Stimulated activated naive CD4-positive, alpha-beta T cell treated with Interleukin-2 at 50 U/mL for 16 hours (primary cell): ENCODE results near the gene STMP1.
"Not testable (repeated sequence)": the region's sequence is repeated elsewhere in the genome, so short reads cannot be mapped to it uniquely, and the experiment has no call there.

Experiments
- DNase-seq: peaks from one replicate; lab custom pipeline; 2025; lab: John Stamatoyannopoulos, UW

Gene STMP1

GRCh38 chr7:135665042-135665441 is 2.7 kb downstream of the STMP1 start:
- DNase-seq: no peak

- no peak for DNase-seq
These were observed 3.8 kb downstream of the STMP1 start for GRCh38 chr7:135666156-135666555.

DNA sequence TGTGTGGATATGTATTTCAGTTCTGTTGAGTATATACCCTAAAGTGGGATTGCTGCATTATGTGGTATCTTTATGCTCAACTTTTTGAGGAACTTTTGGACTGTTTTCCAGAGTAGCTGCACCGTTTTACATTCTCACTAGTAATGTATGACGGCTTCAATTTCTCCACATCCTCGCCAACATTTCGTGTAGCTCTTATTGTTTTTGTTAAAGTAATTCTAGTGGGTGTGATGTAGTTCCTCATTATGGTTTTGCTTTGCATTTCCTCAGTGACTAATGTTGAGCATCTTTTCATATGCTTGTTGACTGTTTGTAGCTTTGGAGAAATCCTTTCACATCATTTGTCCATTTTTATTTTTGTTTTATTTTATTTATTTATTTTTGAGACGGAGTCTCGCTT is 4.5 kb downstream of the STMP1 start:
- no peak for DNase-seq

DNA sequence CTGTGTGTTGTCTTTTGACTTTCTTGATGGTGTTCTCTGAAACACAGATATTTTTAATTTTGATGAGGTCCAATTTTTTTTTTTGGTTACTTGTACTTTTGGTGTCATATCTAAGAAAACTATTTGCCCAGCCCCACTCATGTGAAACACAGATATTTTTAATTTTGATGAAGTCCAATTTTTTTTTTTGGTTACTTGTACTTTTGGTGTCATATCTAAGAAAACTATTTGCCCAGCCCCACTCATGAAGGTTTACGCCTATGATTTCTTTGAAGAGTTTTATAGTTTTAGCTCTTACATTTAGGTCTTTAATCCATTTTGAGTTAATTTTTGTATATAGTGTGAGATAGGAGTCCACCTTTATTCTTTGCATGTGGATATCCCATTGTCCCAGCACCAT is 5.3 kb downstream of the STMP1 start:
- not testable (repeated sequence) for DNase-seq

DNA sequence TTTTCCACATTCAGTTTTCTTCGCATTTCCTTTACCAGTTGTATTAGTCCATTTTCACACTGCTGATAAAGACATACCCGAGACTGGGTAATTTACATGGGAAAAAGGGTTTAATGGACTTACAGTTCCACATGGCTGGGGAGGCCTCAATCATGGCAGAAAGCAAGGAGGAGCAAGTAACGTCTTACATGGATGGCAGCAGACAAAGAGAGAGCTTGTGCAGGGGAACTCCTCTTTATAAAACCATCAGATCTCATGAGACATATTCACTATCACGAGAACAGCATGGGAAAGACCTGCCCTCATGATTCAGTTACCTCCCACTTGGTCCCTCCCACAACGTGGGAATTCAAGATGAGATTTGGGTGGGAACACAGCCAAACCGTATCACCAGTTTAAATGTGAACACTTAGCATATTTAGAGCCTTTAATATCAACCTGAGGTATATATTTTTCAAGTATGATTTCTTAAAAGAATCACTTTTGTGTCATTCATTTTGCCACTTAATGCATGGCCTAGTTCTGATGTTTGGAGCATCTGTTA is 6.6 kb downstream of the STMP1 start:
- DNase-seq: not testable (repeated sequence)

DNA sequence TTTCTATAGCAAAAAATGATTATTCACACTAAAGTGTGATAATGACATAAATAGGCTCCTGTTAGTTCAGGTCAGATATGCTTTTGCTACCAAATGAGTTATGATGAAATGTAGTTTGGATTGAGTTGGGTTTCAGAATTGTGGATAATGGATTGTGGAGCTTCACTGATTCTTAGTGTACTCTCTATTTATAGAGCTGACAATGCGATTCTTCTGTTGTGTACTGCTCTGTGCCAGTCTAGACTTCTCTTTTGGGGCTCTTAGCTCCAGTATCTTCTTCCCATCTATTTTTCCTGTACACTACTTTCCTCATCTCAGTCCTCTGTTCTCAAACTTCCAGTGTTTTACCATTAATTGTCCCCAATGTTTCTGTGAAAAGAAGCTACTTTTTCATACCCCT is 7.5 kb downstream of the STMP1 start:
- DNase-seq: no peak

- DNase-seq: no peak
These were observed 7.9 kb downstream of the STMP1 start for GRCh38 chr7:135670179-135670578.

DNA sequence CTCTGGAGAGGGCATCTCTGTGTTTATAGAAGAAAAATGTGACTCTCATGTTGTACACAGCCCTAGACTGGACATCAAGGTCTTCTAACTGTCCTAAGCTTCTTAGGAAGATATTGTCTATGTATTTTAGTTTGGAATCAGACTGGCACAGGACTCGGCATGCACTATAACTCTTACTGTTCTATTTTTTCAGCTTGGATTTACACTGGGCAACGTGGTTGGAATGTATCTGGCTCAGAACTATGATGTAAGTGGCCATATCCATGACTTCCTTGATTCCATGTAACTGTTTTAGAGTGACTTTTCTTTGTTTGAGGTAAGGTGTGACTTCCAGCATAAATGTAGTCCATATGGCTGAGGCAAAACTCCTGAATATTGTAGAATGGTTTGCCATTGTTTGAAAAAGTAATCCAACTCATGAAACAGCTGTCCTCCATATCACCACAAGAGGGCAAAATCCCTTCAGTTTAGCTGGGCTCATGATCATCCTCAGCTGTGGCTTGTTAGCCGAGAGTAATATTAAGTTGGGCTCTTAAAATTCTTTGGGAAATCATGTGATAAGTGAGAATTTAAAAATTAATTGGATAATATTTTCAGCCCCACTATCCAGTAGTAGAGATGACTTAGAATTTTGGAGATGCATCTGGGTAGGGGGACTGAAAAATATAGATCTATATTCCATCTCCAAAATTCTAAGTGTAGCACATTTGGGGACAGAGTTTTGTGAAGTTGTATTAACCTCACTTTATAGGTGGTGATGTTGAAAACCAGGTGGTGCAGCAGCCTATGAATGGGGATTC is 10.4 kb downstream of the STMP1 start:
- DNase-seq: no peak

DNA sequence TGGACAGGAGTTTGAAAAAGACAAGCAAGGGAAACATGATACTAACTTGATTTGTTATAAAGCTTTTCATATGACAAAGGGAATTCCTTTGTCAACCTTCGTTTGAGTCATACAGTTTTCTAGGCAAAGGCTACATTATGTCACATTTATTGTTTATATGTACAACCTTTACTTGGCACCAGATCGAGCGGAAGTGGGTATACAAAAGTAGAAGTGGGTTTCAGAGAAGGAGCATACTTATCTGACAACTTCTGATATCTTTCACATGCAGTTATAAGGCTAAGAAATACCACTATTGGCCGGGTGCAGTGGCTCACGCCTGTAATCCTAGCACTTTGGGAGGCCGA is 11.0 kb downstream of the STMP1 start:
- DNase-seq: no peak

DNA sequence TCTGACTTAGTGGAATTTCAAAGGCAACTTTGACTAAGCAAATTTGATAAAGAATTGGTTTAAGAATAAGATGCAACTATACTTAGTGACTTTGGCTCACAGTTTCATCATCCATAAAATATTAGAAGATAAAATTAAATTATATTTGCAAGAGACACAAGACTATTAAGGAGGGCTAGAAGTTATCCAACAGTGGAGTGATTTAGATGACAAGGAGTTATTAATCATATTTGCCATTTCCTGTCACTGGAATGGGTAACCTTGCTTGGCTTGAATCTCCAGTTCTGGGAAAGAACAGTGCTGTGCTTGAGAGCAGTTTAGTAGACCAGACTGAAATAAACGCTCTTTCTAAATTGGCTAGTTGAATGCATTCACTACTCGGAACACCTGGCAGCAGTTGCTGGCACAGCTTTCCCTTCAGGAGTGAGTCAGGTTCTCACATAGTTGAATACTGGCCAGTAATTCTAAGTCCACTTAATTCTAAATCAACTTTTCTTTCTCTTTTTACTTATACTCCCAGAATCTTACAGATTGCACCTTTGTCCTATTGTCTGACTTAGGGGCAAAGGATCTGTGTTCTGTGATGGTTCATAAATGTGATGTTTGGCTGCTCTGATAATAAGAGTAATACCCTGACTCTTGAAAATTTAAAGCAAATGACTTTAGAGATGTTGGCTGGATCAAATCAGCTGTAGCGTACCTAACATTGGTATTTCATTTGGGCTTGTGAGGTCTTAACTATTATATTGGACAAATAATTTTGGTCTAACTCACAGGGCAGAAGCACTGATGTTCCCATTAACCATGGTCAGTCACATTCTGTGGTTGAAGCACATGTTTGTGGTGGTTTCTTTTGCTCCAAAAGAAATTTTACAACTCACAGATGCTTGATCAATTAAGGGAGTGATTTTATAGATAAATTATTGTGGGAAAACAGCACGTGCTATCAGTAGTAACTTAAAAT is 16.6 kb downstream of the STMP1 start:
- DNase-seq: no peak

DNA sequence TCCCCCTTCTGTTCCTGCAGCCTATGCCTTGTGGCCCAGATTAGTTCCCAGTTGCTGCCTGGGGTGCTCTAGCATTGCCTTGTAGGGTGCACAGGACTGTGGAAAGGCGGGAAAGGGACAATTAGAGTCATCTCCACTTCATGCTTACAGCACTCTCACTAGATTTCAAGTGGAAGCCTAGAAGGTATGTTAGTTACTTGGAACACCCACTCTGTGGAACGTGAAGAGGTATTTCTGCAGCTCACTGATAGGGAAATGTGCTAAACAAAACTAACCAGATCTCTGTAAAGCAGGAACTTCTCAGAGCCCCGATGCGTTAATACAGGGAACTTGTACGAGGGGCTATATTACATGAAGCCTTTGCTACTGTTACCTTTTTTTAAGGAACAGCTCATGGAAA is 19.4 kb downstream of the STMP1 start:
- no peak for DNase-seq

DNA sequence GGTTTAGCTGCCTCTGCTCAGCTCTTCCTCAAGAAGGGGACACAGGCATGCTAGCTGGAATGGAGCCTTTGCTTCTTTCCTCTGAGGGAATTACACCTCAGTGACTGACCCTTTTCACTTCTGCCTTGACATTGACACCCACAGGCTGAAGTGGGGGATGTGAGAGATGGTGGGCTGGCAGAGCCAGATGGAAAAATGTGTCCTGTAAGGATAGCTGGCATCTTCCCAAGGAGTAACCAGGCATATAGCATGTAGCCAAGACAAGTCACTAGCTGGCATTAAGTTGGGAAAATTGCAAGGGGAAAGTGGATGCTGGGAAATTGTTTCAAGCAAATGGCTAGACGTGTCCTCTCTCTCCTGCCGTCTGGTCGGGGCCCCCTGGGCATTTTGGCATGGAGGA is 19.9 kb downstream of the STMP1 start:
- DNase-seq: no peak

- no peak for DNase-seq
These were observed 21.3 kb downstream of the STMP1 start for GRCh38 chr7:135683609-135684008.

GRCh38 chr7:135684136-135684535 is 21.8 kb downstream of the STMP1 start:
- DNase-seq: no peak

- DNase-seq: no peak
These were observed 22.4 kb downstream of the STMP1 start for GRCh38 chr7:135684699-135685098.

DNA sequence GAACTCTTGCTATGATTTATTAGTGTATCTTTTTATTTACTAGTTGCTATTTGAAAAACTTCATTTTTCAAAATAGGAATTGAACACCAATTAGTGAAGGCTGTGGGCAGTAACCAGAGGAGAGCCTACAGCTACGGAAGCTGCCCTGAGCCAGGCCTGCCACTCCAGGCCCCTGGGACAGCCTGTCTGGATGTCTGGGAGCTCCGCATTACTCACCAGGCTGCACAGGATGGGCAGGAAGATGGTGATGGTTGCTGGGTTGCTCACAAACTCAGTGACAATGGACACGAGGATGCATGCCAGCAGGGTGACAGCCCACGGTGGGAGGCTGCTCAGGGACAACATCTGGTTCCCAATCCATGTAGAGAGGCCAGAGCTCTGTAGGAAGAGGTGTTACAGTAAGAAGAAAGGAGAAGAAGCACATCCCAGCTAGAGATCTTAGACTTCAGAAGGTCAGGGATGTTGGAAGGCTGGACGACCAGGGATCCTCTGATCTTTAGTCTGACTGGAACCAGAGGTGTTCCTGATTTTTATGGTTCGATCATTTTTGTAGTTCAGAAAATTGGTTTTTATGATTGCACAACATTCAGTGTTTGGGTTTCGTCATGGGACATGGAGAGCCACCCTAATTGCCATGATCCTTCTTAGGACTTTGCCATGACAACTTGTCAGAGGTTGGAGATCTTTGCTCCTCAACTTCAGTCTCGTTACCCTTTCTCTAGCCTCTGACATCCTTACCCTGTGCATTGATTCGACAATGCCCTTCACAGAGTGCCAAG is 23.2 kb downstream of the STMP1 start:
- no peak for DNase-seq

- DNase-seq: no peak
These were observed 25.2 kb downstream of the STMP1 start for GRCh38 chr7:135687466-135687865.

- no peak for DNase-seq
These were observed 28.3 kb downstream of the STMP1 start for GRCh38 chr7:135690566-135690965.

DNA sequence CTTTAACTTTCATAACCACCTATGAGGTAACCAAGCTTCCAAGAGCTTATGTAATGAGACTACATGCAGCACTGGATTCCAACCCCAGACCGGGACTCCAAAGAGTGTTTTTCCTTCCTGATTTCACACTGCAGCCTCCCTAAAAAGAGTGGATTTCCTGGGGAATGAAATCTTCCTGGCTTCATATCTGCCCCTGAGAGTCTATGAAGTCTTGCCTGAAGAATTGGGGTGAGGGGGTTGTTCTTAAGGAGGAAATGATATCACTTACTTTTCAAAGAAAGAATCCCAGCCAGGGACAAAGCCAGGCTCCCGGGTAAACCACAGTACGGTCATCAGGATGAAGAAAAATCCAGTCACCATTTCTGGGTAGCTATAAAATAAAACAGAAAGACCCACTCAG is 29.7 kb downstream of the STMP1 start:
- no peak for DNase-seq

DNA sequence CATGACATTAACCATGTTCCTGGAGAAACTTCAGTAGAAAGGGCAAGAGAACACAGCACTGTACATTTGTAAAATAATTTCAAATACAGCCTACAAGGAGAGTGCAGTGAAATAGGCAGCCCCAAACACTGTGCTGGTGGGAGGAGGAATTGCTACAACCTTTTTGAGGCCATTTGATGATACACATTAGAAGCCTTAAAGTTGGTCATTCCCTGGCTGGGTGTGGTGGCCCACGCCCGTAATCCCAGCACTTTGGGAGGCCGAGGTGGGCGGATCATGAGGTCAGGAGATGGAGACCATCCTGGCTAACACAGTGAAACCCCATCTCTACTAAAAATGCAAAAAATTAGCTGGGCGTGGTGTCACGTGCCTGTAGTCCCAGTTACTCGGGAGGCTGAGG is 30.3 kb downstream of the STMP1 start:
- not testable (repeated sequence) for DNase-seq

GRCh38 chr7:135693558-135693957 is 31.2 kb downstream of the STMP1 start:
- DNase-seq: no peak
